HepG2 (cell line): ENCODE measurements around the gene OR8B8. TPM values are rescaled to one million over a fixed set of nuclear protein-coding genes. Genes with fewer than 3 reads are reported as not detected.

Experiments used
- ATAC-seq: fragments of 200-7000 bp; cut with Tn5 transposase; 3 replicates; pipeline ENCODE4 v1.9.1; 2020; ENCODE audit warnings: mild to moderate bottlenecking, moderate library complexity
- Bru-seq: library from RNA; stranded (reverse); fragments of 400-500 nt; gene quantifications from one replicate; lab custom pipeline; 2021; lab: Mats Ljungman, UMichigan
- BruChase-seq, 2 experiments: library from RNA; stranded (reverse); fragments of 400-500 nt; gene quantifications; one replicate each; lab custom pipeline; 2021; lab: Mats Ljungman, UMichigan
- BruUV-seq: library from RNA; stranded (reverse); fragments of 400-500 nt; replicated peaks from 2 replicates; lab custom pipeline; 2021; lab: Mats Ljungman, UMichigan
- CTCF ChIA-PET: fragments of 300-600 bp; formaldehyde crosslinking; extraction: SDS; loops from one replicate; lab custom pipeline; 2021; ENCODE audit warnings: low total read pairs, inconsistent platforms, low intra/inter-chr PET ratio; lab: Yijun Ruan, JAX
- POLR2A ChIA-PET: fragments of 350-600 bp; sonication (Branson Sonifier 250); formaldehyde crosslinking; loops from one replicate; lab custom pipeline; 2020; ENCODE audit warnings: antibody characterized with exemption, inconsistent platforms; lab: Yijun Ruan, JAX
- DNase-seq: peaks from one replicate; pipeline ENCODE4 v3.0.0-alpha.2; 2015; ENCODE audit warnings: low spot score
- FAIRE-seq: peaks from 3 replicates; lab custom pipeline; 2011; peaks lifted over from hg19 to GRCh38; lab: Jason Lieb, UNC
- H2AFZ ChIP-seq: one replicate; pipeline ENCODE4 v1.6.1; 2011; ENCODE audit warnings: low read length, inconsistent platforms
- H3K27ac ChIP-seq: fragments of 300-600 bp; 3 replicates; pipeline ENCODE4 v1.8.0; 2011; ENCODE audit warnings: mixed run types, mild to moderate bottlenecking, mixed read lengths, low read length, inconsistent platforms; ENCODE audit not compliant: insufficient read depth; ENCODE audit errors: extremely low read length
- H3K27me3 ChIP-seq, 2 experiments: fragments of 200-600 bp in 1 of 2; 2 replicates in 1 of 2; 3 replicates in 1 of 2; pipeline versions ENCODE4 v1.6.0 to v1.8.0; 2011; ENCODE audit warnings: low read length in 2 of 2, mild to moderate bottlenecking in 2 of 2, moderate library complexity in 2 of 2, inconsistent platforms in 1 of 2; ENCODE audit not compliant: insufficient read depth in 2 of 2, control insufficient read depth in 1 of 2
- H3K36me3 ChIP-seq, 2 experiments: fragments of 200-600 bp in 1 of 2; replicated peaks in 1 of 2; 2 replicates in 1 of 2; 3 replicates in 1 of 2; pipeline versions ENCODE4 v1.5.1 to v1.8.0; 2011; ENCODE audit warnings: low read length in 2 of 2, inconsistent platforms in 1 of 2; ENCODE audit not compliant: insufficient read depth in 2 of 2, control insufficient read depth in 1 of 2
- H3K4me1 ChIP-seq: 2 replicates; pipeline ENCODE4 v1.5.1; 2012; ENCODE audit warnings: low read length, inconsistent platforms; ENCODE audit not compliant: insufficient read depth
- H3K4me2 ChIP-seq: 2 replicates; pipeline ENCODE4 v1.6.0; 2011; ENCODE audit warnings: low read depth, low read length, inconsistent platforms
- H3K4me3 ChIP-seq, 3 experiments: fragments of 200-600 bp in 1 of 3; sonication (generic), shearing (Covaris generic) in 1 of 3; replicated peaks in 1 of 3; 2 replicates each; pipeline ENCODE4 v1.5.1; 2011 to 2016; ENCODE audit warnings: low read length in 3 of 3, inconsistent platforms in 2 of 3, low read depth in 2 of 3, mild to moderate bottlenecking in 2 of 3, control low read depth in 1 of 3, mixed read lengths in 1 of 3; ENCODE audit not compliant: insufficient read depth in 1 of 3
- H3K79me2 ChIP-seq: one replicate; pipeline ENCODE4 v1.6.1; 2011; ENCODE audit warnings: low read length, inconsistent platforms; ENCODE audit not compliant: insufficient read depth
- H3K9ac ChIP-seq: 2 replicates; pipeline ENCODE4 v1.6.0; 2011; ENCODE audit warnings: mild to moderate bottlenecking, low read depth, low read length, inconsistent platforms; ENCODE audit not compliant: insufficient read depth
- H3K9me3 ChIP-seq: 2 replicates; pipeline ENCODE4 v1.5.1; 2012; ENCODE audit warnings: mild to moderate bottlenecking, low read length
- H4K20me1 ChIP-seq: 2 replicates; pipeline ENCODE4 v1.6.0; 2011; ENCODE audit warnings: inconsistent platforms, mild to moderate bottlenecking, low read length, moderate library complexity; ENCODE audit not compliant: insufficient read depth
- KLF16 ChIP-seq, 2 experiments: sonication (generic) in 1 of 2; formaldehyde crosslinking in 1 of 2; IDR thresholded peaks; 2 replicates each; pipeline versions ENCODE4 v1.6.1 to v1.8.0; 2016 to 2023; ENCODE audit warnings: missing genetic modification reagents in 2 of 2, missing compliant biosample characterization in 1 of 2
- TCF12 ChIP-seq, 2 experiments: fragments of 450-650 bp in 1 of 2; sonication (generic) in 1 of 2; formaldehyde crosslinking in 1 of 2; IDR thresholded peaks; 2 replicates each; pipeline versions ENCODE4 v1.6.1 to v1.8.0; 2017 to 2022; ENCODE audit warnings: antibody characterized with exemption in 1 of 2, mild to moderate bottlenecking in 1 of 2, missing genetic modification reagents in 1 of 2, moderate library complexity in 1 of 2
- ZFP90 ChIP-seq: sonication (generic); formaldehyde crosslinking; IDR thresholded peaks from 2 replicates; pipeline ENCODE4 v1.8.0; 2022; ENCODE audit warnings: missing genetic modification reagents, mild to moderate bottlenecking, inconsistent platforms, borderline replicate concordance
- ZNF782 ChIP-seq: sonication (generic); formaldehyde crosslinking; IDR thresholded peaks from 2 replicates; pipeline ENCODE4 v1.4.0; 2020; ENCODE audit warnings: missing genetic modification reagents, mild to moderate bottlenecking, borderline replicate concordance
- WGBS: methylation state at CpG from one replicate; pipeline ENCODE4 v1.1.6; 2017; ENCODE audit warnings: low lambda C conversion rate; 5-methylcytosine and 5-hydroxymethylcytosine counted together
- in situ Hi-C: cut with HindIII; loops from 2 replicates; pipeline ENCODE4 v1.10.0; 2017; ENCODE audit warnings: low pct_unique_long_range_greater_than_20kb; ENCODE audit not compliant: extremely low pct_ligation_motif_present
- intact Hi-C: fragments of 100-400 bp; cut with micrococcal nuclease; formaldehyde crosslinking; loops from one replicate; pipeline ENCODE4 v1.10.0; 2022; ENCODE audit not compliant: unreplicated experiment
- long read RNA-seq, 2 experiments: library from RNA in 1 of 2; library from polyadenylated mRNA in 1 of 2; stranded (forward) in 1 of 2; unstranded in 1 of 2; transcript quantifications; one replicate each; pipeline ENCODE4 v2.0.0, GENCODE V29; 2019 to 2022
- polyA minus RNA-seq, 3 experiments: library from RNA; depleted of rRNA, polyadenylated mRNA; stranded (reverse); fragments of >200 nt; gene quantifications; 2 replicates each; pipeline ENCODE4 v1.2.3, GENCODE V29; 2011; ENCODE audit warnings: low replicate concordance in 1 of 3
- polyA plus RNA-seq, 8 experiments: library from polyadenylated mRNA; depleted of rRNA in 3 of 8; stranded (reverse) in 7 of 8; unstranded in 1 of 8; fragments of >200 nt; fragmentation: Illumina TruSeq in 4 of 8; extraction: Trizol in 4 of 8; gene quantifications; 2 replicates each; pipeline versions ENCODE4 v1.2.1 to v1.2.3, GENCODE V29; 2011 to 2016; ENCODE audit warnings: low read depth in 4 of 8, missing spikeins in 1 of 8, mixed read lengths in 1 of 8; ENCODE audit not compliant: insufficient read depth in 1 of 8
- total RNA-seq, 5 experiments: library from RNA; depleted of rRNA; stranded (reverse); fragments of >200 nt; fragmentation: Illumina TruSeq; extraction: Trizol; gene quantifications; 2 replicates each; pipeline ENCODE4 v1.2.3, GENCODE V29; 2016; ENCODE audit warnings: low read depth in 1 of 5

OR8B8 gene, protein sequence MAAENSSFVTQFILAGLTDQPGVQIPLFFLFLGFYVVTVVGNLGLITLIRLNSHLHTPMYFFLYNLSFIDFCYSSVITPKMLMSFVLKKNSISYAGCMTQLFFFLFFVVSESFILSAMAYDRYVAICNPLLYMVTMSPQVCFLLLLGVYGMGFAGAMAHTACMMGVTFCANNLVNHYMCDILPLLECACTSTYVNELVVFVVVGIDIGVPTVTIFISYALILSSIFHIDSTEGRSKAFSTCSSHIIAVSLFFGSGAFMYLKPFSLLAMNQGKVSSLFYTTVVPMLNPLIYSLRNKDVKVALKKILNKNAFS
- total RNA-seq (2016; rRNA removed; fragmentation: Illumina TruSeq; extraction: Trizol) (not detected in 2 replicates), polyA plus RNA-seq (2011; rRNA removed) (not detected in 2 replicates), polyA minus RNA-seq (2011; rRNA and poly(A)+ RNA removed; ENCODE audit: low replicate concordance) (not detected in 2 replicates), Bru-seq, nascent RNA (not detected), BruChase-seq, experiment 1, labeled RNA remaining after a 6-hour chase (not detected), BruChase-seq, experiment 2, labeled RNA remaining after a 2-hour chase (not detected)
- not detected in 2 replicates for total RNA-seq (2016; cell fraction: cytosol; rRNA removed; fragmentation: Illumina TruSeq; extraction: Trizol; ENCODE audit: low read depth)
- not detected in 2 replicates for total RNA-seq (2016; cell fraction: insoluble cytoplasmic fraction; rRNA removed; fragmentation: Illumina TruSeq; extraction: Trizol)
- not detected in 2 replicates for total RNA-seq (2016; cell fraction: membrane; rRNA removed; fragmentation: Illumina TruSeq; extraction: Trizol)
- total RNA-seq (2016; cell fraction: nucleus; rRNA removed; fragmentation: Illumina TruSeq; extraction: Trizol) = not detected in 2 replicates
- not detected in 2 replicates for polyA plus RNA-seq (2011; cell fraction: cytosol; rRNA removed)
- not detected in 2 replicates for polyA plus RNA-seq (2011; cell fraction: nucleus; rRNA removed)
- not detected in 2 replicates for polyA plus RNA-seq (2012)
- not detected in 2 replicates for polyA plus RNA-seq (2016; cell fraction: cytosol; fragmentation: Illumina TruSeq; extraction: Trizol; ENCODE audit: low read depth)
- not detected in 2 replicates for polyA plus RNA-seq (2016; cell fraction: insoluble cytoplasmic fraction; fragmentation: Illumina TruSeq; extraction: Trizol; ENCODE audit: low read depth)
- not detected in 2 replicates for polyA plus RNA-seq (2016; cell fraction: membrane; fragmentation: Illumina TruSeq; extraction: Trizol; ENCODE audit: low read depth)
- polyA plus RNA-seq (2016; cell fraction: nucleus; fragmentation: Illumina TruSeq; extraction: Trizol; ENCODE audit: insufficient read depth, low read depth) = not detected in 2 replicates
- polyA minus RNA-seq (2011; cell fraction: cytosol; rRNA and poly(A)+ RNA removed) = not detected in 2 replicates
- not detected in 2 replicates for polyA minus RNA-seq (2011; cell fraction: nucleus; rRNA and poly(A)+ RNA removed)
- long read RNA-seq, experiment 1 = 0 reads
- long read RNA-seq, experiment 2 = 0 reads

DNA sequence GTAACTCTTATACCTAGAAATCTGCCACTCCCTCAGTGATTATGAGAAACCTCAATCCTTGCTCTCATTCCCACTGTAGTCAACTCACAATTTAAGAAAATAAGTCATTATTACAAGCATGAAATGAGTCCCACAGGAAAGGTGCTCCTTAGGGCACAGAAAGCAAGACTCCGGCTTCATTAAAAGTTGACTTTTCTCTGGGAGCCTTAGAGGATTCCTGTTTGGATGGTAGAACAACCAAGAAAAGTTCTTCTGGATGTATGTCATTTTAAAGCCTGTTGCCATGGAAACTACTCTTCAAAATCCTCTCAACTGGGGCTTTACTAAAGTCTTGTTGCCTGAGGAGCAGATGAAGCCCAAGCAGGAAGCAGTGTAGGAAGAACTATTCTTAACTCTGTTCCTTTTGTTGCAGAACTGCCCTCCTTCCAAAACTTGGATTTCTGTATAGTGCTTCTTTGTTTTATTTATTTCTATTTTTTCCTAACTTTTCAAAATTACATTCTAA lies at the start of gene OR8B8:
OR8B8 (minus strand) TSS at position 51 of the 505 bp plus-strand sequence. CDS start 4,611 bp downstream, outside the sequence.
- no peak within 1 kb of the TSS for H2AFZ ChIP-seq
- no peaks in the 10 kb centered on the region for H4K20me1 ChIP-seq
- no peak within 1 kb of the TSS for H3K9ac ChIP-seq
- FAIRE-seq (no peak), DNase-seq (no peak), ATAC-seq (no peak)
- H3K4me2 ChIP-seq = no peak within 1 kb of the TSS
- intact Hi-C loops = no loop called here
- no peaks in the 10 kb centered on the region for H3K36me3 ChIP-seq
- POLR2A ChIA-PET = no interaction called here
- H3K4me1 ChIP-seq = no peaks in the 10 kb centered on the region
- no peak within 1 kb of the TSS for H3K4me3 ChIP-seq
- in situ Hi-C loops = no loop called here
- no peaks in the 10 kb centered on the region for H3K27me3 ChIP-seq
- H3K9me3 ChIP-seq = no peaks in the 10 kb centered on the region
- no peaks in the 10 kb centered on the region for H3K79me2 ChIP-seq
- H3K27ac ChIP-seq = no peak within 1 kb of the TSS
- BruUV-seq = no TSS peak
- no peak for TF ChIP-seq ZFP90 (CRISPR knock-in tag)
- no peak for TF ChIP-seq TCF12 (IDR thresholded peaks at IDR 0.05)
- no peak for TF ChIP-seq TCF12 (CRISPR knock-in tag; IDR thresholded peaks at IDR 0.05)
- TF ChIP-seq ZNF782 = no peak
- TF ChIP-seq KLF16 (CRISPR knock-in tag; IDR thresholded peaks at IDR 0.05) = no peak
- WGBS = 50% methylated on average over 1 of the region's 1 CpG
- CTCF ChIA-PET = no interaction called here
